Stimulated activated CD8-positive, alpha-beta memory T cell treated with anti-CD3 and anti-CD28 coated beads, Interleukin-12 subunit alpha, Interleukin-12 subunit beta, amount 100 ng/mL, for 1 hour (primary cell): ENCODE results near the gene VTCN1.

Source experiments
- DNase-seq: peaks from one replicate; pipeline ENCODE4 v3.0.0-alpha.2; 2020; ENCODE audit warnings: low read depth

The VTCN1 gene

GRCh38 chr1:117096951-117097408, 113.7 kb downstream of the VTCN1 start:
- DNase-seq = no peak

GRCh38 chr1:117094841-117095604, 115.7 kb downstream of the VTCN1 start:
- no peak for DNase-seq

- peak; percentile 10 for DNase-seq
Observed at GRCh38 chr1:117093870-117094621, 116.7 kb downstream of the VTCN1 start.
